NCI-H2107 treated with DMSO at 0.1 percent for 48 hours (cell line): ENCODE results near the gene ERGIC2.

Experiments
- DNase-seq: peaks from one replicate; lab custom pipeline; 2025; ENCODE audit not compliant: unreplicated experiment; lab: John Stamatoyannopoulos, UW

The ERGIC2 gene

DNA sequence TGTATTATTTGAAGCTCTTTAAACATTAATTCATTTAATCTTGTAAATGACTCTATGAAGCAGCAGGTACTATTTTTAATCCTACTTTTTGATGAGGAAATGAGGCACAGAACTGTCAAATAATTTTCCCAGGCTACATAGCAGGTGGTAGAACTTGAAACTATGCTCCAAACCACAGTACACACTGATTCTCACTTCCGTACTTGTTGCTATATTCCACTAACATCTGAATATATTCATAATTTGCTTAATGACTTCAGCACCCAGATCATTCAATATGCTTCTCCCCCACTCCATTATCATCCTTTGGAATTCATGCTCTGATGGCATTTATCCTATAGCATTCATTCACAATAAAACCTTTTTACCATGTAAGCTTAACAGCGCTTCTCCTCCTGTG lies 4.9 kb downstream of the ERGIC2 start:
- no peak for DNase-seq

DNA sequence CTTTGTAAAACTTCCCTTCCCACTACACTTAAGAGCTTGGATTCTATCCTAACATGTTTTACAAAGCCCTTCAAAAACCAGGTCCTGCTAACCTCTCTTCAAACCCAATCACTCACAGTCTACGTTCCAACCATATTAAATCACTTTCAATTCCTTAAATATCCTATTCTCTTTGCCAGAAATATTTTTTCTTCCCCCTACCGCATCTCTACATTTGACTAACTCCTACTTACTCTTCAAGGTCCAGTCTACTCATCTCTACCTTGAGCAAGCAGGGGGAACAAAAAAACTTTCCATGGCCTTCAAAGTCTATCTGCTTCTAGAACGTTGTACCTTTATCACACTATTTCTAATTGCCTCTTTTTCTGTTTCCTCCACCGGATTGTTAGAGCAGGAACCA lies 6.1 kb downstream of the ERGIC2 start:
- DNase-seq: no peak

DNA sequence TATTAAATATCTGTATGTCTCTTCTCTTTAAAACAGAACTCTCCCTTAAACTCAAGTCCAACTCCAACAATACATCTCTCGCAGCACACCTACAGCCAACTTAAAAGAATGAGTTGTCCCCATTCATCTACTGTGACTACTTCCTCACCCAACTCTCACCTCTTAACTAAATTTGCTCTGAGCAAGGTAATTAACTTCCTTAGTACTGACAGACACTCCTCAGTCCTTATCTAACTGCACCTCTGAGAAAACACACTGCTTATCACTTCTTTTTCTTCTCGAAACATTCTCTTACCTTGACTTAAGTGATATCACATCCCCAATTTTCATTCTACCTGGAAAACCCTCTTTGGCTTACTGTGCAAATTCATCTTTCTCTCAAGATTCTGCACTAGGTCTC lies 7.0 kb downstream of the ERGIC2 start:
- no peak for DNase-seq

DNA sequence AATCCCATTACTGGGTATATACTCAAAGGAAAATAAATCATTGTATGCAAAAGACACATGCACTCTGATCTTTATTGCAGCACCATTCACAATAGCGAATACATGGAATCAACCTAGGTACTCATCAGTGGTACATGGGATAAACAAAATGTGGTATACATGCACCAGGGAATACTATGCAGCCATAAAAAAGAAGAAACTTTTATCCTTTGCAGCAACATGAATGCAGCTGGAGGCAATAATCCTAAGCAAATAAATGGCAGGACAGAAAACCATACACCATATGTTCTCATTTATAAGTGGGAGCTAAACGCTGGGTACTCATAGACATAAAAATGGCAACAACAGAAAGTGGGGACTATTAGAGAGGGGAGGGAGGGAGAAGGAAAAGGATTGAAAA lies 15.9 kb downstream of the ERGIC2 start:
- DNase-seq: no peak

DNA sequence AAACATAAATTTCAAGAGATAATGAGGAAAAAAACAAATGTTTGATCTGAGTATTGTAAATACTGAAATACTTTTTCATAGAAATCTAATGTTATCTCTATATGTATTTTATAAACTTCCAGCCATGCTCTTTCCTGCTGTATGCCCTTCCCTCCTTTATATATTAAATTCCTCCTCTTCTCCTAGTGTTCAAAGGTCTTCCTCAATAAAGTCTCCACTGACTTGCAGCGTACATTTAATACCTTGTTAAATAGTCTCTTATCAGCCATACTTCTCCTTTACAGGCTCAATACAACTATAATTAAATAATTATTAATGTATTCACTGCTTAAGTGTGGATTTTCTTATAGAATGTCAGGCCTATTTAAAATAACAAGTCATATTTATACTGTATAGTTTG lies 26.0 kb downstream of the ERGIC2 start:
- no peak for DNase-seq

DNA sequence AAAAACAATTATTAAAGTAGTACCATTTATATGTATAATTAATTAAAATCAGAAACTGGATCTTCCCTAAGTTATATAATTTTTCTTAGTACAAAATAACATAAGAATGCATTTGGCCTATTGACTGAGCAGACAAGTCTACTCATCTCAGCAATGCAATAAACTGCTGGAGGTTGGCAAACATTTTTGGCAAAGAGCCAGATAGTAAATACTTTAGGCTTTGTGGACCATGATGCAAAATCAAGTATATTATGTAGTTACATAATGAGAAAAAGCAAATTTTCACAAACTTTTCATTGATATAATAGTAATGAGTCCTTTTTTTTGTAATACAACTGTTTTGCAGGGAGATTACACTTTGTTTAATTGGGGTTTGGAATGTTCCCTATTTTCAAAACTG lies 30.9 kb downstream of the ERGIC2 start:
- DNase-seq: no peak

DNA sequence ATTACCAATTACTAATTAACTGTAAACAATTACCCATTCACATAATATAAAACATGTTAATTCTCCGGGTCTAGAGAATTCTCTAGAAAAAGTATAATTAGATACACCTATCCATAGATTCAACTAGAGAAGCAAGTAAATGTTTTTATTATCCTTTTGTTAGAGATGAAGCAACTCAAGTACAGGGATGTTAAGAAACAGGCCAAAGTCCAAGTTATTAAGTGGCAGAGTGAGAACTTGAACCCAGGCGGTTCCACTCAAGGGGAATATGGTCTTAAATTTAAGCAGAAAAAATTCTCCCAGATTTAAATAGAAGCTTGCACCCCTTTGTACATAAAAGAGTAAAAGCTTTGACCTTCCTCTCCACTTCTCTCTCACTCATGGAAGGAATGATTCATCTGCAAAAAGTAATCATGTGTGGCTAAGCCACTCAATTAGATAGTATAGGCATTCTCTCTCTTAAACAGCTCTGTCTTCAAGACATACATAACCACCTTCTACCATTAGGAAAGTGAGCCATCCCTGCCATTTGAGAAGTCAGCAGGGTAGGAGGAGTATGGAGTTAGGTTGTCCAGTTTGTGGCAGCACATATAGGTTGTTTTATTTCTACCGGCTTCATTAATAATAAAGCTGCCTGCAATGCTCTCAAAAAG lies 34.1 kb downstream of the ERGIC2 start:
- no peak for DNase-seq

DNA sequence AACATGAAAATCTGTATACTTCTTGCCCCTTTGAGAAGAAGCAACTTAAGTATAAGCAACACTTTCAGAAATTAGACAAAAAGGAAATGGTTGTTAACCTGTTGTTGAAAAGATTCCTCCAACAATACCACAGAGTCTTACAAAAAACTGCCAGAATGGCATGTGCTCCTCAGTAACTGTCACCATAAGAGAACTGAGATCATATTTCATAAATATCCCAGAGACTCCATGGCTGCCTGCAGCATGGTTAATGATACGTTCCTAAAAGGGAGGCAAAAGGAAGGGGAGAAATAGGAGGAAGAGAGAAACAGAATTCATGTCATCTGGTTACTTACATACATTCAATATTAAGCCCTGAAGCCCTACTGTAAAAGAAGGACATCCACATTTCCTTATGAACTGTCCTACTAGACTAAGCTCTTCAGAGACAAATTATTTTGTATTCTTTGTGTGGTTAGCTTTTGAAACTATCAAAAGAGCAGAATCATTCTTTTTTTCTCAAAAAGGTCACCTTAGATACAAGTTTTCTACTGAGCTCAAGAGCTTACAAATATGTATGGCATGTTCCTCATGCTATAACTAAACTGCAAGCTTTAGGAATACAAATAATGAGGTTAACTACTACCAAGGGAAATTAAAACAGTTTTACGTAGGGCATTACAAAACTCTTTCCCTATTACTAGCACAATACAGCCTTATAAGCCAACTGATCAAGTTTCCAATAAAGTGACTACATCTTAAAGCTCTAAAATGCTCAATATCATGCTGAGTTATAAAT lies 37.8 kb downstream of the ERGIC2 start:
- DNase-seq: no peak

DNA sequence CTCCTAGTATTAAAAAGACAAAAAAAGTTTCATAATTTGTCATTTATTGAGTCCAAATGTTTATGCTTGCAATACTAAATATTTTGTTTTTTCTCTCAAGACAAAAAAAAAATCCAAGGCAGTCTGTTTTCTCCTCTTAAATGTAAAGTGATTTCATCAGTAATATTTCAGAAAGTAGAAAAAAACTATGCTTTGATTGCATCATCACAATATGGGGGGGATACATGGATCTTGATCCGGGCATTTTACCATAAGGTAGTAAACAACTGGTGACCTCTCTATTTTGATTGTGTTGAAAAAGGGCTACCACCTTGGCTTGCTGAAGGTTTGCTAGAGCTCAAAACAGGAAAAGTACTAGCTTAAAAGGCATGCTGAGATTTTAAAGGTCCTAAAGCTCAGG lies 43.6 kb downstream of the ERGIC2 start:
- DNase-seq: no peak

DNA sequence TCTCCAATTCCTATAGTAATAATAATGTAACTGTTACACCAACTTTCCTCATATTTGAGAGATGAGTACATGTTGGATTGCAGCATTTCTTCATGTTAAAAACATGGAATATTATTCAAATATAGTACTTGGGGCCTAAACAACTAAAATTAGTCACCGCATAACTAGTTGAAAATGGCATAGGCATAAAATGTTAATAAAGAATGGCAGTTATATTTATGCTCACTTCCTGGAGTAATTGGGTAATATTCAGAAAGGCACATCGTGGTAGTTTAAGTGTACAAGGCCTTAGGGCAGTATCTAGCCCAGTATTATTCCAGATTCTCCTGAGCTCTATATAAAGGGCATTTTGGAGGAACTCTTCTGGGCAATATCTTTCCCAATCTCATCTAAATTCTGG lies 46.0 kb downstream of the ERGIC2 start:
- no peak for DNase-seq

DNA sequence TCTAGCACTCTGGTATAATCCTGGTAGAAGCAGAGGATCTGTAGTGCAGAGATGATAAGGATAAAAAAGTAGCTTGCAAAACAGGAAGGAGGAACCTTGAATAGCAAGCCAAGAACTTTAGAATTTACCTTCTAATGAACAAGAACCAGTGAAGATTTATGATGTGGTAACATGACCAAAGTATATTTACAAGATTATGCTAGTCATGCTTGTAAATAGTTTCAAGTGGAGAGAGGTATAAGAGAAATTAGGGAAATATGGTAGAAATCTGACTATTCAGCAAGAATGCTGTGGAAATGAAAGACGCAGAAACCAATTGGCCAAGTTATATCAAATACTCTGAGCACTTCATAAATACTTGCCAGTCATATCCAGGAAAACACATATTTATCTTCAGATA lies 47.8 kb downstream of the ERGIC2 start:
- no peak for DNase-seq

DNA sequence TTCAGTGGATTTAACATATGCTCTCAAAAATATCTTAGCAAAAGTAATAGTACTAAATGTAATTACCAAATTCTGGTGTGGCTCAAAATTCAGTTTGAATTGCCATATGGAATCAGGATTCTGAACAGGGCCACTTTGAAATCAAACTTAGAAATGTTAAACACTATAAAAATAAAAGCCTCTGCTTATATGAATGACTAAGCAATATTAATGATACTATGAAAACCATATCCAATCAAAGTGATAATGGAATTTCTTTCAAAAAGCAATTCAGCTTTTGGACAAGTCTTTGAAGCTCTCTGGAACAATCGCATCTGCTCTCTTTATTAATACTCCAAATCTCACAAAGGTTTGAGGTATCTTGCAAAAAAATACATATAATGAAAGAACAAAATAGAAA lies 51.6 kb downstream of the ERGIC2 start:
- DNase-seq: no peak

DNA sequence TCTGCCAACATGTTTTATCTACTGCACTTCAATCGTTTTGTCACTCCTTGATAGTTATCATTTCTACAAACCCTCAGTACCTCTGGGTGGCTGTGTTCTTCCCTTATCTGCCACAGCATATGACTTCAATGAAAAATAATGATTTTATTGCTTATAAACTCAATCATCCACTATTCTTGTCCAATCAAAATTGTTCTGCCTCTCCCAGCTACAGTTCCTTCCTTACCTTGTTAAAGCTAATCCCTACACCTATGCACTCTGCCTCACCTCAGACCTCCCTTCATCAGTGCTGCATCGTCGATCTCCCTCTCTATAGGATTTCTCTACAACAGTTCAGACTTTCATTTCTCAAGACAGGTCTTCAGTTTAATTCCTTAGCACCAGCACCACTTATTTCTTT lies 58.8 kb downstream of the ERGIC2 start:
- DNase-seq: no peak

DNA sequence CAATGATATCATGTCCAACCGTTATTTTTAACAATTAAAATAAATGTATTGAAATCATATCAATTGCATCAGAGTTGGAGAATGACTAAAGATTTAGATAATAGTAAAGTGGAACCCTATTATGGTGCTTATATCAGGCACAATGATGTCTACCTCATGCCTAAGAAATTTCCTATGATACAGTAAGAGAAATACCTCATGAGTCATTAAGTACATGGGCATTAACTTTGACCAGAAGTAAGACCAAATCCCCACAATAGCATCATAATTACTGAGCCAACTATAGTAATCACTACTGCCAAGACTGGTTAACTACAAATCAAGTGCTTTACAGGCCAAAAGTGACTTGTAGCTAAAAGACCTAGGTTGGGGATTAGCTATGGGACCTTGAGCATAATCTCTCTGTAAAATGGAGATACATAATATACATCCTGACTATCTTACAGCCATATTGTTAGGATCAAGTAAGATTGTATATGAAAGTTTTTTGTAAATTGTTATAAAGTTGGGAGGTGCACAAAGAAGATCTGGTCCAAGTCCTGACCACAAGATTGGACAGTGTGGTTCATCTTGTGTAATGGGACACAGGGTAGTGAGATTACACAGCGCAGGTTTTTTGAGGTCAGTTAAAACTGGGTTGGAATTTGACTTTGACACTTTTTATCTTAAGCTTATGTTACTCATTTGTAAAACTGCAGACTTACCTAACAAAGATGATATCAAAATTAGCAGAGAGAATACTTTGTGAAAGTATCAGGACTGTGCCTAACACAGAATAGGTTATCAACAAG lies 60.5 kb downstream of the ERGIC2 start:
- DNase-seq: no peak

DNA sequence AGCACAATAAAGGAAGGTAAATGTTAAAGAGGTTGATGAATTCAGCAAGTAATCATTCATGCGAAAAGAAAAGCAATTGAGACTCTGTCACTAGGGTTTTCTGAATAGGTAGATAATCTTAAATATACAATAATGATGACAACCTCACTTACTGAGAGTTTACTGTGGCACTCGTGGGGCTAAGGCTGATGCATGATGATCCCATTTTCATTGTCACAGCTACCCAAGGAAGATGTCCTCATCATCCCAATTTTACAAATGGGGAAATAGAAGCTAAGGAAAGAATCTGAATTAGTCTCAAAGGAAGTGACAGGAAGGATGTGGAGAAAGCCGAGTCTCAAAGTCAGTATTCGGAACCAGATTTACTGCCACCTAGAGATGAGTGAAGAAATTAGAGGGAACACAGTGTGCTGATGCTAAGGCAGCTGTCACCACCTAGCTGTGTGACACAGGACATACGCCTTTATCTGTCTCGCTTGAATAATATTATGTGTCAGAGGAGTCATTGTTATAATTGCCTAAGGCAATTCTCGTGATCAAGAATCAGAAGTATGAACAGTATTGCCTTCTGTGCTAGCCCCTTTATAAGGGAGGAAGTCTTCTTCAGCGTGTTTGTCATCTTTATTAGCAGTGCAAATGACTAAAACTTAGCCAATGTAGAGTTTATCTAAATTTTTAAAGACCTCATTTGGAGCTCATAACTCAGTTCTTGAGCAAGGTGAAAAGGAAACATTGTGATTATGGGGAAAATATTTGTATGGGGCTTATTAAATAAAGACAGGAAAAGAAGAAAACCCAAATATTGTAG lies 63.2 kb downstream of the ERGIC2 start:
- peak; percentile 90 for DNase-seq

DNA sequence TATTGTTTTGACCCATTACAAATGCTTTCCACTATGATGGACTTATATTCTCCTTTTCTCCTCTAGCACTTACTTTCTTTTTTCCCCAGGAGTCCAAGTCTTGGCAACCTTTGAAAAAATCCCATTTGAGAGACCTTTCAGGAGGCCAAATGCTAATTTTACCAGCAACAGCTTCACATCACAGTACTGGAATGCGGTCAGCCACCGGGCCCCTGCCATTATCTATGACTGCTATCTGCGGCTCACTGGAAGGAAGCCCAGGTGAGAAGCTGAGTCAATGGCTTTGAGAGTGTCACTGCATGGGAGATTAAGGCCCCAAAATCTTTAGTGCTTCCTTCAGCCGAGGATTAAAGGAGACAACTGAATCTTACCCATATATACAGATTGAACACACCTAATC lies 64.2 kb downstream of the ERGIC2 start:
- DNase-seq: no peak

DNA sequence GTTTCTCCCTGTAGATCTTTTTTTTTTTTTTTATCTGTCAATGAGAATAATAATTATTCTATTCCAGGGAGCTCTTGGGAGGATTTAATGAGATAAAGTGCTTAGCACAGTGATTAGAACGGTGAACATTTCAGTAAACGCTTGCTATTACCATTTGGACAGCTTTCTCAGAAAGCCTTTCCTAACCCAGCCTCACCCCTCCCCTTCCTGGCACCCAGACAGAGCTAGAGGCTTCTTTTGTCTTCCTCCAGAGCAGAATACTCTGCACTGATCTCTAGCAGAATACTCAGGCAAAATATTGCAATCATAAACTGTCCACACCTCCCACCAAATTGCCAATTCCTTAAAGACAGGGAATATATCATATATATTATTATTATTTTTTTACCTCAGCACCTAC lies 66.6 kb downstream of the ERGIC2 start:
- no peak for DNase-seq

DNA sequence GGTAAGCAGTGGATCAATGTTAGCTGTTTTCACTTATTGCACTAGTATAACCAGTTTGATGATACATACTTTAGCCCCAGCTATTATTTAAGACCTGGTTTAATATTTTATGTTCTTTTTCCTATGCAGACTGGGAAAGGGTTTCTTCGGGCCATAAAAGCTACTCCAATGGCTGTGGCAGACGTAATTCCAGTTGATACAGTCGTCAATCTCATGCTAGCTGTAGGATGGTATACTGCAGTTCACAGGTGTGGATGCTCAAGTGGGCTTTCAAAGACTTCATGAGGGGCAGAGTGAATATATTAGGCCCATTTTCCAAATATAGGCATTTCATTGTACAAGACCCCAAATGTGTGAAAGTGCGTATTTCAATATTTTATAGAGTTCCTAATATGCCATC lies 70.1 kb downstream of the ERGIC2 start:
- DNase-seq: no peak

DNA sequence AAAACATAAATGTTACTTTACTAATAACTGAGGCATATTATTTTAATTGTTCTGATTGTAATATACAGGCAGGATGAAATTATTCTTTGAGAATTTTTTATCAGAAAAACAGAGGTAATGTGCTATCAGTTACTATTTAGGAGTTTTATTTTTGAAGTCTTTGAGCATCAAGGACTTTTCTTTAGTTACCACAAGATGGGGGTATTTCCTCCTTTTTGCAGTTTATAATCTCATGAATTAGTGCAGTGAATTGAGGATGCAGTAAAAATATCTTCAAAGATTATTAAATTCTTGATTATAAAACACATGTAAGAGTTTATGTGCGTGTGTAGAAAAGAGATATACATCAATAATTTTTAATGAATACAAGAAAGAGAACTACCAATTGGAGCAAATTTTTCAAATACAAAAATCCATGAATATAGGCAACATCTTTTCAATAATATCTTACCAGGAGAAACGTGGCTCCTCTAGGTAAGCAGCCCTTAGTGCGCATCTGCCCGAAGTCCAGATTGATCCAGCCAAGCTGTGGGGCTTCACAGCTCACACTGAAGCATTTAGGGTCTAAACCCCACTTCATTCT lies 71.6 kb downstream of the ERGIC2 start:
- peak; percentile 13 for DNase-seq

DNA sequence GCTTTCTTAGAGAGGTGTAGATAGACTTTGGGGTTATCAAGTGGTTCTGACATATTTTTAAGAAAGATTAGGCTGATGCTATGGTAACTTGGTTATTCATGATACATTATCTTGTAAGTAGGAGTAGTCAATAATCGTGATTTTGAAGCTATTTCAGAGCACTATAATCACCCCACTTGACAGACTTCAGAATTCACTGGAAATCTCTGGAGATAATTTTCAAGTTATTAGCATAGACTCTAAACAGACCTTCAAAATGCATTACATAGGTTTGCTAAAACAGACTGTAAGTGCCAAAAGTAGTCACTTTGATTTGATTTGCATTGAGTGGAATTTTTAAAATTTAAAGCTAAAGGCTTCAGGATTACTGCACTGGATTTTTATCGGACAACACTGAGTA lies 74.3 kb downstream of the ERGIC2 start:
- no peak for DNase-seq

DNA sequence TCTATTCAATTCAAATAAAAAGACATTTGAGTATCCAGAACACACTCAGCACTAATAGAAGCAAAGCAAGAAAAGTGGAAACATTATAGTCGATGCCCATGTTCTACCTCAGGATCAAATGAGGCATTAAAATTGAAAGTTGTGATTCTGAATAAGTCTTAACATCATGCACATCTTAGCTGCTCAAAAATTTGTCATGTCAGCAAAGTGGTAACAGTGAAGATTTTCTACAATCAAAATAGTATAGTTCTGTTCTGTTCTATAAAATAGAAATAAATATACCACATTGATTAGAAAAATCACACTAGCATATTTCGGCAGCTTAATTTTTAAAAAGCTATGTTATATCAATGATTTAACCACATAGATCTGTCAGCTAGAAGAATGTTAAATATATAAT lies 74.7 kb downstream of the ERGIC2 start:
- no peak for DNase-seq
